Suprapubic skin (tissue), 4 donors: ENCODE results near the gene ALG1.

Experiments
- CTCF ChIP-seq, 2 donors: fragments of 200-600 bp in 1 of 2; fragments of 450-650 bp in 1 of 2; sonication (generic) in 1 of 2; IDR thresholded peaks; one replicate each; pipeline ENCODE4 v1.5.1; 2016 to 2019; ENCODE audit warnings: antibody characterized with exemption in 2 of 2, mild to moderate bottlenecking in 1 of 2, moderate library complexity in 1 of 2
- EP300 ChIP-seq: sonication (generic); formaldehyde crosslinking; IDR thresholded peaks from one replicate; pipeline ENCODE4 v1.6.1; 2017; ENCODE audit warnings: antibody characterized with exemption
- POLR2A ChIP-seq, 2 donors: fragments of 450-650 bp; IDR thresholded peaks; one replicate each; pipeline ENCODE4 v1.6.1; 2017; ENCODE audit warnings: antibody characterized with exemption in 2 of 2, mild to moderate bottlenecking in 2 of 2, moderate library complexity in 2 of 2
- POLR2AphosphoS5 ChIP-seq, 3 donors: sonication (generic); formaldehyde crosslinking; IDR thresholded peaks; one replicate each; pipeline ENCODE4 v1.6.1; 2017; ENCODE audit warnings: antibody characterized with exemption in 3 of 3

- TF ChIP-seq CTCF (IDR thresholded peaks at IDR 0.05), result no peak
- TF ChIP-seq POLR2A (IDR thresholded peaks at IDR 0.05), result no peak
- no peak for TF ChIP-seq POLR2AphosphoS5 (IDR thresholded peaks at IDR 0.05)
- TF ChIP-seq EP300, result no peak
Observed at GRCh38 chr16:5032748-5033167, 38.9 kb upstream of the ALG1 start.
